ENCODE measurements around the gene TMEM143.
"Not testable (repeated sequence)": the region's sequence is repeated elsewhere in the genome, so short reads cannot be mapped to it uniquely, and the experiment has no call there.

The TMEM143 gene

DNA sequence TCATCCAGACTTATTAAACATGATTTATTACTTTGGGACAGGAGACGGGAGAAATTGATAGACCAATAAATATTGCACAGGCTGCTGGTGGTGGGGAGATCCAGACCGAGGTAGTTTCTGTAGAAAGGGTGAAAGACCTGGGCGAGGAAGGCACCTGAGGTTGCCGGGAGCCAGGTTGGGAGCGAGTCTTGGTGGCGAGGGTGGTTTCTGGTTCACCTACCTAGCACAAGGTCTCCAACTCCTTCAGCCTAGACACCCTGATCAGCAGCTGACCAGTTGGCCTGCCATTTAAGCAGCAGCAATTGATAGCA, 31.4 kb downstream of the TMEM143 start:
- no peak for DNase-seq (ENCODE audit: low read depth in 2 of 2, low spot score in 1 of 2)

DNA sequence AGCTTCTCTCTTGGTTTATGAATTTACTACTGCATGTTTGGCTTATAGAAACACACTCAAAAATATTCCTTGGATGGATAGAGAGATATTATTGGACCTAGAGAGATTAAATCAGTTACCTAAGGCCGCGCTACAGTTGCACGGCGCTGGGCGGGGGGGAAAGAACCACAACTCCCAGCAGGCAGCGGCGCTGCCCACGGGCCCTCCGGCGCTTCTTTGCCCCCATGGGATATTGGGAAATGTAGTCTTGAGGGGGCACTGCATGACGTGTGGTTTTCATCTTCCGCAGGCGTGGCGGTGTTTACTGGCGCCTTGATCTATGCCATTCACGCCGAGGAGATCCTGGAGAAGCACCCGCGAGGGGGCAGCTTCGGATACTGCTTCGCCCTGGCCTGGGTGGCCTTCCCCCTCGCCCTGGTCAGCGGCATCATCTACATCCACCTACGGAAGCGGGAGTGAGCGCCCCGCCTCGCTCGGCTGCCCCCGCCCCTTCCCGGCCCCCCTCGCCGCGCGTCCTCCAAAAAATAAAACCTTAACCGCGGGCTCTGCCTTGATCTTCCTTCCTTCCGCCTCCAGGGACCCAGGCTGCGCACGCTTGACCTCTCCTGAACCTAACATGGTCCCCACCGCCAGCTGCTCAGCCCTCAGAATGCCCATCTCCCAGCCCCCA, 33.6 kb downstream of the TMEM143 start:
- DNase-seq (ENCODE audit: low read depth in 2 of 2, low spot score in 1 of 2): peak; percentile 48 to 70

DNA sequence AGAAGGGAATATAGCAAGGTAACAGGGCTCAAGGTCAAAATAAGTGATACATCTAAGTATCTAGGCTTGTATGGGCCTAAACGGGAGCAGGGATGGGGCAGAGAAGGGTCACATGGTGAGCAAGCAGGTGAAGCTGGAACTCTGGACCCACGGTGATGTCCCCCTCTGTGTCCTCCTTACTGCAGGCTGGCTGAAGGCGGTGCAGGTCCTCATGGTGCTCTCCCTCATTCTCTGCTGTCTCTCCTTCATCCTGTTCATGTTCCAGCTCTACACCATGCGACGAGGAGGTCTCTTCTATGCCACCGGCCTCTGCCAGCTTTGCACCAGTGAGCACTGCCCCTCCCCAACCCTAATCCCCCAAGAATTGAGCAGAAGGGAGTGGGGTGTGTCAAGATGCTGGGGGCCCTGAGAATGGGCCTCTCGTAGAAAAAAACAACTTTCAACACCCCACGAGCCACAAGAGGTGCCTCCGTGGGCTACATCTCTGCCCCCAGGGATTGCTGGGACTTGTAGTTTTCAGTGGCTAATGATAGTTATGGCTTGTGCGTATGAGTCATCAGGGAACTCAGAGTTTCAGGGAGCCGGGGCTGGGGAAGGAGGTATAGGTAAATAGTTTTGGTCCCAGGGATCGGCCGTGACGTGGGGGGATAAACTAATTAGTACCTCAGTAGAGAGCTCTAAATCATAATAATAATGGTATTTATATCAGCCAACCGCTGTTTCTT, 34.4 kb downstream of the TMEM143 start:
- DNase-seq (ENCODE audit: low read depth in 2 of 2, low spot score in 1 of 2): no peak

DNA sequence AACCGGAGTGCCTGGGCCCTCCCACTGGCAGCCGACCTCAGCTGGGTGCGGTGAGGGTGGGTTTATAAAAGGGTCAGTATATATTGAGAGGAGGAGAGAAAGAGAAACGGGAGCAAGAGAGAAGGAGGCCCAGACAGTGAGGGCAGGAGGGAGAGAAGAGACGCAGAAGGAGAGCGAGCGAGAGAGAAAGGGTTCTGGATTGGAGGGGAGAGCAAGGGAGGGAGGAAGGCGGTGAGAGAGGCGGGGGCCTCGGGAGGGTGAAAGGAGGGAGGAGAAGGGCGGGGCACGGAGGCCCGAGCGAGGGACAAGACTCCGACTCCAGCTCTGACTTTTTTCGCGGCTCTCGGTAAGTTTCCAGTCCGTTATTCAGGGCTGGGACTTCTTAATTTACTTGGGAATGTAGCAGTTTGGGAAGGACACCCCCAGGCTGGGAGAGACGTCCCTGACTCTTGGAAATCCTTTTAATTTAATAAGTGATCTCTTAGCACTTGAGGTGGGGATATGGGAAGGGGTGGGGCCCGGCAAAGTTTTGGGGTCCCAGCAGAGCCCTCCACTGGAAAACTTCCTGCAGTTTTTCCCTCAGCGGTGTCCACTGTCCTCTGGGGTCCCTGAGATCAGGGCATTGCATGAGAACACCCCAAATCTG, 38.4 kb downstream of the TMEM143 start, which contains the start of gene EMP3:
Gene EMP3 (plus strand): TSS at position 288 of the 646 bp plus-strand sequence. CDS start 1,293 bp downstream, outside the sequence.
- DNase-seq (ENCODE audit: low read depth in 2 of 2, low spot score in 1 of 2): peak; percentile 54 to 71

DNA sequence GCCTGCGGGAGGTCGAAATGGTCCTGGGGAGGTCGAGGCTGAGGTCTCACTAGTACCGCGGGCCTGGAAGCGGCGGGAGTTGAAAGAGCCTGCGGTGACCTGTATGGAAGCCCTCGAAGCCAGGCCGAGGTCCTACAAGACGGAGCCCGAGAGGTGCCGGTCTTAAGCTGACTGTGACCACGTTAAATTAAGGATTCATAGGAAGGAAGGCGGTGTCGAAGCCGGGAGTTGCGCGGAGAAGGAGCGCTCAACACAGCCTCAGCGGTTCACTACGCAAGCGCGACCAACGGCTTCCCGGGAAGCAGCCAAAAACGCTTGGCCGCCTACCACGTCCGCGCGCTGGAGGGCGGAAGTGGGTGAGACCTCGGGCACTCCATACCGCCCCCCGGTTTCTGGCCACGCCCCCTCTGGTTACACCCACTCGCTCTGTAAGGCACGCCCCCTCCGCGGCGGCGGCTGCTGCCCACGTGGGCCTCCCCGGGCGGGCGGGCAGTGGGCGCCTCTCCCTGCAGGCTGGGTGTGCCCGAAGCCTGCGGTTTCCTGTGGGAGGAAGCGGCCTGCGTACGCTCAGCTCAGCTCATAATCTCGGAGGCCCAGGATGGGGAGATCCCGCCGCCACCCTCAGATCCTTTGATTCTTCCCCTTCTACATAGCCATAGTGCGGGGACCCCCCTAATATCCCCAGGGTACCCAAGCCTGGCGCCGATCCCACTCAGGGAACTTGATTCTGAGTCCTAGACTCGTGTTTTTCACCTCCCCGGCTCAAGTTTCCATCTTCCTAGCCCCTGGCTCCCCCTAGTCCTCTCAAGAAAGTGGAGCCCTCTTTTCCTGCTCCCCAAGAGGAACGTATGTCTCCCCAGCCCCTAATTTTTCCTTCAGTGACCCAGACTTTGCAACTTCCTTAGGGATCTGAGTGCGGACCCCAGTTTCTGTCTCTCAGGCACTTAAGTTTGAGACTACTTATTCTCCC, 41.8 kb downstream of the TMEM143 start:
- peak; percentile 98 to 99 for DNase-seq (ENCODE audit: low read depth in 2 of 2, low spot score in 1 of 2)

DNA sequence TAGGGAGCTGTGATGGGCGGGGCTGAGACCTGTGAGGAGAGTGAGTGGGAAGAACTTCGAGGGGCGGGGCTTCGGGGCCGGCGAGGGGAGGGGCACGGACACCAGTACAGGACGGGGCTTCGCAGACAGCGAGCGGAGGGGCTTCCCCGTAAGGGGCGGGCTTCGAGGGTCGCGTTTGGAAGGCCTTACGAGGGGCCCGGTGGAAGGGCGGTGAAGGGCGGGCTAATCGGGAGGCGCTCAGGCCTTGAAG, 42.4 kb downstream of the TMEM143 start:
- DNase-seq (ENCODE audit: low read depth in 2 of 2, low spot score in 1 of 2): peak; percentile 93 to 96

DNA sequence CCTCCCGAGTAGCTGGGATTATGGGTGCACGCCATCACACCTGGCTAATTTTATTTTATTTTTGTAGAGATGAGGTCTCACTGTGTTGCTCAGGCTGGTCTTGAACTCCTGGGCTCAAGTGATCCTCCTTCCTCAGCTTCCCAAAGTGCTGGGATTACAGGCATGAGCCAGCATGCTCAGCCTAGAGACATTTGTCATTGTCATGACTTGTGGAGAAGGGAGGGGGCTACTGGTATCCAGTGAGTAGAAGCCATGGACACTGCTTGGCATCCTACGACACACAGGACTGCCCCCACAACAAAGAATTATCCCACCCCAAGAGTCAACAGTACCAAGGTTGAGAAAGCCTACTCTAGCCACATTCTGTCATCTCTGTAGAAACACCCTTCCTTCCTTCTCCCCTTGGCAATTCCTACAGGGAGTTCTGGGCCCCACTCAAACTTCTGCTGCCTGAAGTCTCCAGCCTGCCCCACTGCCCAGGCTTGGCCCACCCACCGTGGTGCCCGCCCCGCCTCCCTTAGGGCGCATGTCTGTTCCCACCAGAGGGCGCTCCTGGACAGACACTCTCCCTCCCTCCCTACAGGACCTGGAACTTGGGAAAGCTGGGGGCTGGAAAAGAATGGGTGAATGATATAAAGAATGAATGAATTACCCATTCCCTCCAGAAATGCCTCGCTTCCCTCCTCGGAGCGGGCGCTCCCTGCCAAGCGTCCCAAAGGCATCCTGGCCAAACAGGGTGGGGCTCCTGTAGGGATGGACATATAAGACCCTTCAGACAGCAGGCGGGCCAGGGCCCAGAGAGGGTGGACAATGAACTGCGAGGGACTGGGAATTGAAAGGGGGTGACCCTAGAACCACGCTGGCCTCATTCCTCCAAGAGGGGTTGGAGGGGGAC, 43.8 kb downstream of the TMEM143 start:
- peak; percentile 53 to 66 for DNase-seq (ENCODE audit: low read depth in 2 of 2, low spot score in 1 of 2)

DNA sequence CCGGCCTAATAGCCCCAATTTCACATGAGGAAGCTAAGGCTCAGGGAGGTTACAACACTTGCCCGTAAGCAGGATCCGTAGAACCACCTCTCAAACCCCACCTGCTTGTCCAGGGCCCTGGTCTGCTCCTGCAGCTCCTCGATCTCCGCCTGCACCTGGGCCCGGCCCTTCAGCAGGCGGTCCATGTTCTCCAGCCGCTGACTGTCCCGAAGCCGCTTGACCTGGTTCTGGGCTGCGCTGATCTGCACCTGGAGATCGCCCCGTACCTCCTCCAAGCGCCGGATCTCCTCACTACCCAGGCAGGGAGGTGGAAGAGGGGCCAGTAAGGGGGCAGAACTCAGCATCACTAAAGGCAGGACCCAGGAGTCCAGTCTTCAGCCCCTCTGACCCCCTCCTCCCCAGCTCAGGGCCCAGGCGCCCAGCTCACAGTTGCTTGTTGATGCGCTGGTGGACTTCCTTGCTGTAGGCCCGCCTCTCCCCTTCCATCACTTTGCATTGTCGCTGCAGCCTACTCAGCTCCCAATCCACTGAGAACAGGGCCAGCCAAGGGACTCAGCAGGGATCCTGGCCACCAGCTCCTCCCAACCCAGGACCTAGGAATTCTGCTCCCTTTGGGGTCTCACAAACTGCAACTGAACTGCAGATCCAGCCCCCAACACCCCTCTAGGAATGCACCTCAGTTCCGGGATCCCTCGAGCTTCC, 45.3 kb downstream of the TMEM143 start:
- no peak for DNase-seq (ENCODE audit: low read depth in 2 of 2, low spot score in 1 of 2)

DNA sequence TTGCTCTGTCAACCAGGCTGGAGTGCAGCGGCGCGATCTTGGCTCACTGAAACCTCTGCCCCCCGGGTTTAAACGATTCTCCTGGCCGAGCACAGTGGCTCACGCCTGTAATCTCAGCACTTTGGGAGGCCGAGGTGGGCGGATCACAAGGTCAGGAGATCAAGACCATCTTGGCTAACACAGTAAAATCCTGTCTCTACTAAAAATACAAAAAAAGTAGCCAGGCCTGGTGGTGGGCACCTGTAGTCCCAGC, 46.1 kb downstream of the TMEM143 start:
- not testable (repeated sequence) for DNase-seq (ENCODE audit: low read depth in 2 of 2, low spot score in 1 of 2)

DNA sequence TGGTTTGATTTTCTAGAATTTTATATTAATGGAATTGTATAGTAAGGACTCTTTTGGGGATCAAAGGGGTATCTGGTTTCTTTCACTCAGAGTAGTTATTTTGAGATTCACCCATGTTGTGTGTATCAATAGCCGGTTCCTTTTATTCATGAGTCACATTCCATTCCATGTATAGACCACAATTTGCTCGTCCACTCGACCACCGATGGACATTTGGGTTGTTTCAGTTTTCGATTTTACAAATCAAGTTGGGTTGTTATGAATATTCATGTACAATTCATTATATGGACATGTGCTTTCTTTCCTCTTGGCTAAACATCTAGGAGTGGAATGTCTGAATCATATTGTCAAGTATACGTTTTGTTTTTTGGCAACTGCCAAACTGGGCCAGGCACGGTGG, 48.0 kb downstream of the TMEM143 start:
- no peak for DNase-seq (ENCODE audit: low read depth in 2 of 2, low spot score in 1 of 2)

DNA sequence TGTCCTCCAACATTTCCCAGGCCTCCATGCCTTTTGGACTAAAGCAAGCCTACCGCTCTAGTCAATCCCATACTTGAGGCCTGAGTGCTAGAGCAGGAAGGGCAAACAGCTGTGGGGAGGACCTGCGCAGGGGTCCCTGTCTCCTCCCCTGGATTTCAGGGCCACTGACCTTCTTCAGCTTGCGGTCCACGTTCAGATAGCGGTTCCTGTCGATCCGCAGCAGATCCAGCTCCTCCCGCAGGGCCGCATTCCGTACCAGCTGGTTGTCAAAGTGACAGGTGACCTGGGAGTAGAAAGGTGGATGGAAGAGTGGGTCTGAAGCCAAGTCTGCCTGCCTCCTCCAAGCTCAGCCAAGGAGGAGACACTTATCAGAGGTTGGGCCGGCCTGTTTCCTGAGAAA, 52.4 kb downstream of the TMEM143 start:
- DNase-seq (ENCODE audit: low read depth in 2 of 2, low spot score in 1 of 2): no peak

DNA sequence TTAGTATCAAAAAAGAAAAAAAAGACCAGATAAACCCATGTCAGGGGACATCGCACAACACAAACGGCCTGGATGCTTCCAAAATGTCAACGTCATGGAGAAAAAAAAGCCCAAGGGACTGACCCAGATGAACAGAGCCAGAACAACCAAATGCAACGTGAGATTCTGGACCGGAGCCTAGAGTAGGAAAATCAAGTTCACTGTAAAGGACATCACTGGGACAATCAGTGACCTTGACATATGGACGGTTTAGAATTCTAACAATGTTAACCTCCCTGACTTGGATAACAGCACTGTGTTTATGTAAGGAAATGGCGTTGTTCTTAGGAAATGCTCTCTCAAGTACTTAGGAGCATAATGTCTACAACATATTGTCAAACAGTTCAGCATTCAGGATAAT, 53.5 kb downstream of the TMEM143 start:
- no peak for DNase-seq (ENCODE audit: low read depth in 2 of 2, low spot score in 1 of 2)

DNA sequence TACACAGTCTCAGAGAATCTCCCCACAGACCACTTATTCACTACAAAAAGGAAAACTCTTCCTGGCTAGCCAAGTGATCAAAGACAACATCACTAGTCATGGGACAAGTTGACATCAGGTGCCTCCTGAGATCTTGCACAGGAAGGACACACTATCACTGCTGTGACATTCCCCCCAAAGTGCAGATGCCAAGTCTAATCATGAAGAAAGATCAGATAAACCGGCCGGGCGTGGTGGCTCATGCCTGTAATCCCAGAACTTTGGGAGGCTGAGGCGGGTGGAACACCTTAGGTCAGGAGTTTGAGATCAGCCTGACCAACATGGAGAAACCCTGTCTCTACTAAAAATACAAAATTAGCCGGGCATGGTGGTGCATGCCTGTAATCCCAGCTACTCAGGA, 54.0 kb downstream of the TMEM143 start:
- not testable (repeated sequence) for DNase-seq (ENCODE audit: low read depth in 2 of 2, low spot score in 1 of 2)

DNA sequence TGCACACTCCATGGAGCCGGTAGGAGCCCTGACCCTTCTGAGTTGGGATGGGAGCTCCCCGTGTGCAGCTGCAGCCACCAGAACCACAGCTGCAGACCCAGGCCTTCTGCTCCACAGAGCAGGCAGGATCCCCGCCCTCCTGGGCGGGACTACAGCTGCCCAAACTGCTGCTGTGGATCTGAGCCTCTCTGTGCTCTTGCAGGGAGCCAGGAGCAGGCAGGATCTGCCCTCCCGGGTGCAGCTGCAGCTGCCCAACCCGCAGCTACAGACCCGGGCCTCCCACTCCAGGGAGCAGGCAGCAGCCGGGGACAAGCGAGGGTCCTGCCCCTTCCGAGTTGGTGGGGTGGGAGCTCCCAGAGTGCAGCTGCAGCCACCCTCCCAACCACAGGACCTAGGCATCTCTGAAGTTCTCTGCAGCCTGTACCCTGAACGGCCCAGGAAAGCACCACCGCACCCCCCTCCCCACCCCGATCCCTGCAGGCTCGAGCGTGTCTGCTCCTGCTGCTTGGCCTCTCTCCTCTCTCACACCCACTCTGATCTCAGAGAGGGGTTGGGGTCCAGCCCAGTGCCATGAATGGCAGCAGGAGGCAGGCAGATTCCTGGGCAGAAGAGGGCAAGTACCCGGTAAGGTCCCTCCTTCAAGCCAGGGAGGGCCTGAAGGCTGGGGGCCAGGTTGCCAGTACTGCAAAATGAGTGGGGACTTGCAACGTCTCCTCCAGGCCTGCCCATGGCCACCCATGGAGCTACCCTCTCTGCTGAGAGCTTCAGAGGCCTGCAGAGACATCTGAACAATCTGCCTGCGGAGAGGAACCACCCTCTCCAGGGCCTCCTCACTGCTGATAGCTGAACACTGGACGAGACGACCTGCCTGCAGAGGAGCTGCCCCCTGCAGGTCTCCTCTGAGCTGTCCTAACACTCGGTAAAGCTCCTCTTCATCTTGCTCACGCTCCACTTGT, 54.8 kb downstream of the TMEM143 start:
- DNase-seq (ENCODE audit: low read depth in 2 of 2, low spot score in 1 of 2): no peak

DNA sequence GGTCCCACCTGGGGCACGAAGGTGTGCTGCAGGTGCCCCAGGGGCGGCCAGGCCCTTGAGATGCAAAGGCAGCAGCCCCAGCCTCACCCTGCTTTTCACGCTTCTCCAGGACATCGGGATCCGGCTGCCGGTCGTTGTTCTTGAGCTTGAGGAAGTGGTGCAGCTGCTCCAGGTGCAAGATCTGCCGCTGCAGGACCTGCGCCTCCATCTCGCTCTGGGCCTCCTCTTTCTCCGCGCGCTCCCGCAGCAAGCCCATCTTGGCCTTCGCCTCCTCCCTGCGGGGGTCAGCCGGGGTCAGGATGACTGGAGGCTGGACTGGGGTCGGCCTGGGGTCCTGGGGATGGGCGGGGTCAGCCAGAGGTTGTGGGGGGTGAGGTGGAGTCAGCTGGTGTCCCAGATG, 59.9 kb downstream of the TMEM143 start:
- DNase-seq (ENCODE audit: low read depth in 2 of 2, low spot score in 1 of 2): no peak

DNA sequence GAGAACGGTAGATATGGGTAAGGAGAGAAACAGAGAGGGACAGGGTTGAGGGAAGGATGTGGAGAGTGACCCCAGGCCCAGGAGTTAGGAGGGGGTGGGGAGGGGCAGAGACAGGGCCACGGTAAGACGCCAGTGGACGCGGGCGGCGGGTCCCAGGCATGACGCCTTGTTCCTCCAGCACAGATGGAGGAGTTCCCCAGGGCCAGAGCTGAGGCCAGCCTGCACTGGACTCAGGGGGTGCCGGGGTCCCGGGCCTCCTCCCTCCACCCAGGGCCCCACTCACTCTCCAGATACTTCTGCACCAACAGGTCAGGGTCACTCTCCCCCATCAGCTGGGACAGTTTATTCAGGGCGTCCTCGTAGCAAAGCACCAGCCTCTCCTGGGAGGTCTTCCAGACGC, 60.4 kb downstream of the TMEM143 start:
- no peak for DNase-seq (ENCODE audit: low read depth in 2 of 2, low spot score in 1 of 2)

DNA sequence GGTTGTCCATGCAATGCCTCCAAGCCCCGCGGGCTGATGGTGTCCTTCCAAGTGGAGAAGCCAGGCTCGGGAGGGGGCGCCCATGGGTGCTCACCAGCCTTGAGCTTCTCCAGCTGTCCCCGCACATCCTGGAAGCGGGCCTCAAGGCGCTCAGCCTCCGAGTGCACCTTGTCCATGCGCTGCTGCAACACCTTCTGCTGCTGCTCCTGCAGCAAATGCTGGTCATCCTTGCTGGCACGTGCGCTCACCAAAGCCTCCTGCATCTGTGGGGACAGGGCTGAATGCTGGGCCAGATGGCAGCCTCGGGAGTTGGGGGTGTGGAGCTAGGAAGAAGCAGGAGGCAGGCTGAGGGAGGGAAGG, 61.2 kb downstream of the TMEM143 start:
- DNase-seq (ENCODE audit: low read depth in 2 of 2, low spot score in 1 of 2): no peak

DNA sequence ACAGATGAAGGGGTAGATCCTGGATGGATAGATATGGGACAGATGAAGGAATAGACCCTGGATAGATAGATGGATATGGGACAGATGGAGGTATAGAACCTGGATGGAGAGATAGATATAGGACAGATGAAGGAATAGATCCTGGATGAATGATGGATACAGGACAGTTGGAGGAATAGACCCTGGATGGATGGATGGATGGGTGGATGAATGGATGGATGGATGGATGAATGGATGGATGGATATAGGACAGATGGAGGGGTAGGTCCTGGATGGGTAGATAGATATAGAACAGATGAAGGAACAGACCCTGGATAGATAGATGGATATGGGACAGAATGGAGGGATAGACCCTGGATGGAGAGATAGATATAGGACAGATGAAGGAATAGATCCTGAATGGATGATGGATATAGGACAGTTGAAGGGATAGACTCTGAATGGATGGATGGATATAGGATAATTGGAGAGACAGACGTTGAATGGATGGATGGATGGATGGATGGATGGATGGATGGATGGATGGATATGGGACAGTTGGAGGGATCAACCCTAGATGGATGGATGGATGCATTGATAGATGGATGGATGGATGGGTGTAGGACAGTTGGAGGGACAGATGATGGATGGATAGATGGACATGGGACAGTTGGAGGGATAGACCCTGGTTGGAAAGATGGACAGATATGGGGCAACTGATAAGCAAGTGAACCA, 61.7 kb downstream of the TMEM143 start:
- no peak for DNase-seq (ENCODE audit: low read depth in 2 of 2, low spot score in 1 of 2)

DNA sequence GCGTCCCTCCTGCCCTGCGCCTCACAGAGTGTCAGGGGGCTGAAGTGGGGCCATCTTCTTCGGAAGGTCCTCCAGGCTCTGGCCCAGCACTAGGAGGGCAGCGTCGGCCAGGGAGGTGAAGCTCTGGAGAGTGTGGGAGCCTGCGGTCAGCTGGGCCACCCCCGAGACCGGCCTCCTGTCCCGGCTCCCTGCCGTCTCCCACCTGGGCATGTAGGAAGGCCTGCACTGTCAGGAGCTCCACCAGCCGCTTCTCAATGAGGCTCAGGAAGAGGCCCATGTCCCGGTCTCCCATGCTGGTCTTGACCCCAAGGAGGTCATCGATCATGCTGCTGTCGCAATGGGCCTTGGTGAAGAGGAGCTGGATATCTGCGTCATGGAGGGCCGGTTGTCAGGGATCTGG, 65.8 kb downstream of the TMEM143 start:
- no peak for DNase-seq (ENCODE audit: low read depth in 2 of 2, low spot score in 1 of 2)

Data from stimulated activated CD8-positive, alpha-beta memory T cell treated with anti-CD3 and anti-CD28 coated beads, Interleukin-4, amount 100 ng/mL, for 4 hours (primary cell).